HepG2 (cell line): ENCODE results near the gene MTCH1. TPM values are rescaled to one million over a fixed set of nuclear protein-coding genes. Genes with fewer than 3 reads are reported as not detected.

ENCODE experiments used
- AHDC1 ChIP-seq: sonication (generic); formaldehyde crosslinking; IDR thresholded peaks from 2 replicates; pipeline ENCODE4 v1.5.1; 2020; ENCODE audit warnings: mild to moderate bottlenecking, missing genetic modification reagents, borderline replicate concordance
- ATAD3A ChIP-seq: sonication (generic); formaldehyde crosslinking; IDR thresholded peaks from 2 replicates; pipeline ENCODE4 v1.4.0; 2020; ENCODE audit warnings: missing genetic modification reagents
- ERF ChIP-seq: IDR thresholded peaks from 2 replicates; pipeline ENCODE4 v1.6.1; 2018; ENCODE audit warnings: missing biosample characterization, missing genetic modification reagents
- FOXK1 ChIP-seq: sonication (generic); formaldehyde crosslinking; IDR thresholded peaks from 2 replicates; pipeline ENCODE4 v1.4.0; 2020; ENCODE audit warnings: low read depth, missing genetic modification reagents, borderline replicate concordance
- HDAC2 ChIP-seq: sonication (generic); formaldehyde crosslinking; IDR thresholded peaks from 2 replicates; pipeline ENCODE4 v1.4.0; 2020; ENCODE audit warnings: missing genetic modification reagents
- KDM5B ChIP-seq: sonication (generic); formaldehyde crosslinking; IDR thresholded peaks from 2 replicates; pipeline ENCODE4 v1.4.0; 2020; ENCODE audit warnings: missing genetic modification reagents, mild to moderate bottlenecking, borderline replicate concordance
- MED1 ChIP-seq: sonication (generic); formaldehyde crosslinking; IDR thresholded peaks from 2 replicates; pipeline ENCODE4 v1.4.0; 2020; ENCODE audit warnings: missing genetic modification reagents
- MLLT10 ChIP-seq: sonication (generic); formaldehyde crosslinking; IDR thresholded peaks from 2 replicates; pipeline ENCODE4 v1.4.0; 2020; ENCODE audit warnings: missing genetic modification reagents
- NFYC ChIP-seq: IDR thresholded peaks from 2 replicates; pipeline ENCODE4 v1.6.1; 2016; ENCODE audit warnings: missing genetic modification reagents, missing compliant biosample characterization
- NR3C1 ChIP-seq: sonication (generic); formaldehyde crosslinking; IDR thresholded peaks from 2 replicates; pipeline ENCODE4 v1.4.0; 2020; ENCODE audit warnings: missing genetic modification reagents
- SMAD3 ChIP-seq: sonication (generic); formaldehyde crosslinking; IDR thresholded peaks from 2 replicates; pipeline ENCODE4 v1.4.0; 2020; ENCODE audit warnings: missing genetic modification reagents
- SP140L ChIP-seq: sonication (generic); formaldehyde crosslinking; IDR thresholded peaks from 2 replicates; pipeline ENCODE4 v1.4.0; 2020; ENCODE audit warnings: missing genetic modification reagents, borderline replicate concordance
- STAT5B ChIP-seq: sonication (generic); formaldehyde crosslinking; IDR thresholded peaks from 2 replicates; pipeline ENCODE4 v1.4.0; 2020; ENCODE audit warnings: missing genetic modification reagents
- TBP ChIP-seq: sonication (generic); formaldehyde crosslinking; IDR thresholded peaks from 2 replicates; pipeline ENCODE4 v1.5.0; 2020; ENCODE audit warnings: missing genetic modification reagents
- ZFP36L1 ChIP-seq: sonication (generic); formaldehyde crosslinking; IDR thresholded peaks from 2 replicates; pipeline ENCODE4 v1.8.0; 2022; ENCODE audit warnings: mild to moderate bottlenecking, missing genetic modification reagents, moderate library complexity
- ZFX ChIP-seq: sonication (generic); formaldehyde crosslinking; IDR thresholded peaks from 2 replicates; pipeline ENCODE4 v1.4.0; 2020; ENCODE audit warnings: mild to moderate bottlenecking, low read depth, missing genetic modification reagents, moderate library complexity
- ZNF260 ChIP-seq: sonication (generic); formaldehyde crosslinking; IDR thresholded peaks from 2 replicates; pipeline ENCODE4 v1.4.0; 2020; ENCODE audit warnings: missing genetic modification reagents, low read depth, mild to moderate bottlenecking, borderline replicate concordance
- ZNF441 ChIP-seq: sonication (generic); formaldehyde crosslinking; IDR thresholded peaks from 2 replicates; pipeline ENCODE4 v1.7.0; 2021; ENCODE audit warnings: missing genetic modification reagents, borderline replicate concordance
- ZNF577 ChIP-seq: sonication (generic); formaldehyde crosslinking; IDR thresholded peaks from 2 replicates; pipeline ENCODE4 v1.4.0; 2020; ENCODE audit warnings: mild to moderate bottlenecking, low read depth, missing genetic modification reagents, borderline replicate concordance
- polyA plus RNA-seq, 8 experiments: library from polyadenylated mRNA; depleted of rRNA in 3 of 8; stranded (reverse) in 7 of 8; unstranded in 1 of 8; fragments of >200 nt; fragmentation: Illumina TruSeq in 4 of 8; extraction: Trizol in 4 of 8; gene quantifications; 2 replicates each; pipeline versions ENCODE4 v1.2.1 to v1.2.3, GENCODE V29; 2011 to 2016; ENCODE audit warnings: low read depth in 4 of 8, missing spikeins in 1 of 8, mixed read lengths in 1 of 8; ENCODE audit not compliant: insufficient read depth in 1 of 8
- total RNA-seq, 5 experiments: library from RNA; depleted of rRNA; stranded (reverse); fragments of >200 nt; fragmentation: Illumina TruSeq; extraction: Trizol; gene quantifications; 2 replicates each; pipeline ENCODE4 v1.2.3, GENCODE V29; 2016; ENCODE audit warnings: low read depth in 1 of 5
- TF ChIP-seq, protein P1 (sequence below): sonication (generic); formaldehyde crosslinking; IDR thresholded peaks from 2 replicates; pipeline ENCODE4 v1.4.0; 2020; ENCODE audit warnings: mild to moderate bottlenecking, low read depth, missing genetic modification reagents
- TF ChIP-seq, protein P2 (sequence below): sonication (generic); formaldehyde crosslinking; IDR thresholded peaks from 2 replicates; pipeline ENCODE4 v1.4.0; 2020; ENCODE audit warnings: missing genetic modification reagents
- TF ChIP-seq, protein P3 (sequence below): sonication (generic); formaldehyde crosslinking; IDR thresholded peaks from 2 replicates; pipeline ENCODE4 v1.5.1; 2020; ENCODE audit warnings: mild to moderate bottlenecking, moderate library complexity, missing genetic modification reagents

Gene MTCH1
- total and polyA plus RNA-seq, 2 of the 13 experiments (the other 11 are each of a cell fraction or from before 2014, with no cell fraction given), result 86.2 to 144 TPM

- TF ChIP-seq, protein P1, sequence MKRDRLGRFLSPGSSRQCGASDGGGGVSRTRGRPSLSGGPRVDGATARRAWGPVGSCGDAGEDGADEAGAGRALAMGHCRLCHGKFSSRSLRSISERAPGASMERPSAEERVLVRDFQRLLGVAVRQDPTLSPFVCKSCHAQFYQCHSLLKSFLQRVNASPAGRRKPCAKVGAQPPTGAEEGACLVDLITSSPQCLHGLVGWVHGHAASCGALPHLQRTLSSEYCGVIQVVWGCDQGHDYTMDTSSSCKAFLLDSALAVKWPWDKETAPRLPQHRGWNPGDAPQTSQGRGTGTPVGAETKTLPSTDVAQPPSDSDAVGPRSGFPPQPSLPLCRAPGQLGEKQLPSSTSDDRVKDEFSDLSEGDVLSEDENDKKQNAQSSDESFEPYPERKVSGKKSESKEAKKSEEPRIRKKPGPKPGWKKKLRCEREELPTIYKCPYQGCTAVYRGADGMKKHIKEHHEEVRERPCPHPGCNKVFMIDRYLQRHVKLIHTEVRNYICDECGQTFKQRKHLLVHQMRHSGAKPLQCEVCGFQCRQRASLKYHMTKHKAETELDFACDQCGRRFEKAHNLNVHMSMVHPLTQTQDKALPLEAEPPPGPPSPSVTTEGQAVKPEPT (CRISPR knock-in tag), result no peak
- TF ChIP-seq STAT5B (no peak), ERF (CRISPR knock-in tag) (no peak), FOXK1 (CRISPR knock-in tag) (no peak), NR3C1 (CRISPR knock-in tag) (no peak), NFYC (CRISPR knock-in tag) (no peak), AHDC1 (CRISPR knock-in tag) (no peak), ZFX (CRISPR knock-in tag) (0 out of 2 replicates have a peak, but pooled peaks have one; percentile 1), ZNF441 (CRISPR knock-in tag) (no peak), ZNF577 (CRISPR knock-in tag) (no peak), HDAC2 (CRISPR knock-in tag) (no peak), ATAD3A (CRISPR knock-in tag) (no peak), MLLT10 (CRISPR knock-in tag) (no peak), ZFP36L1 (CRISPR knock-in tag) (no peak), TBP (CRISPR knock-in tag) (no peak), ZNF260 (CRISPR knock-in tag) (no peak), SP140L (CRISPR knock-in tag) (no peak), SMAD3 (CRISPR knock-in tag) (no peak), KDM5B (CRISPR knock-in tag) (peak; percentile 17; the same call in 1 of the 2 replicates), MED1 (CRISPR knock-in tag) (no peak)
- TF ChIP-seq, protein P2, sequence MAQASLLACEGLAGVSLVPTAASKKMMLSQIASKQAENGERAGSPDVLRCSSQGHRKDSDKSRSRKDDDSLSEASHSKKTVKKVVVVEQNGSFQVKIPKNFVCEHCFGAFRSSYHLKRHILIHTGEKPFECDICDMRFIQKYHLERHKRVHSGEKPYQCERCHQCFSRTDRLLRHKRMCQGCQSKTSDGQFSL, result no peak
- TF ChIP-seq, protein P3, sequence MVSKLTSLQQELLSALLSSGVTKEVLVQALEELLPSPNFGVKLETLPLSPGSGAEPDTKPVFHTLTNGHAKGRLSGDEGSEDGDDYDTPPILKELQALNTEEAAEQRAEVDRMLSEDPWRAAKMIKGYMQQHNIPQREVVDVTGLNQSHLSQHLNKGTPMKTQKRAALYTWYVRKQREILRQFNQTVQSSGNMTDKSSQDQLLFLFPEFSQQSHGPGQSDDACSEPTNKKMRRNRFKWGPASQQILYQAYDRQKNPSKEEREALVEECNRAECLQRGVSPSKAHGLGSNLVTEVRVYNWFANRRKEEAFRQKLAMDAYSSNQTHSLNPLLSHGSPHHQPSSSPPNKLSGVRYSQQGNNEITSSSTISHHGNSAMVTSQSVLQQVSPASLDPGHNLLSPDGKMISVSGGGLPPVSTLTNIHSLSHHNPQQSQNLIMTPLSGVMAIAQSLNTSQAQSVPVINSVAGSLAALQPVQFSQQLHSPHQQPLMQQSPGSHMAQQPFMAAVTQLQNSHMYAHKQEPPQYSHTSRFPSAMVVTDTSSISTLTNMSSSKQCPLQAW (CRISPR knock-in tag), result no peak
Observed at GRCh38 chr6:37022135-37022863, 36.3 kb upstream of the MTCH1 start (continued).
